ENCODE data around the gene SLC12A2. TPM values are rescaled to one million over a fixed set of nuclear protein-coding genes. Genes with fewer than 3 reads are reported as not detected.

The SLC12A2 gene
- total RNA-seq, 1 donor from 2014 or later, result 17.5 TPM

DNA sequence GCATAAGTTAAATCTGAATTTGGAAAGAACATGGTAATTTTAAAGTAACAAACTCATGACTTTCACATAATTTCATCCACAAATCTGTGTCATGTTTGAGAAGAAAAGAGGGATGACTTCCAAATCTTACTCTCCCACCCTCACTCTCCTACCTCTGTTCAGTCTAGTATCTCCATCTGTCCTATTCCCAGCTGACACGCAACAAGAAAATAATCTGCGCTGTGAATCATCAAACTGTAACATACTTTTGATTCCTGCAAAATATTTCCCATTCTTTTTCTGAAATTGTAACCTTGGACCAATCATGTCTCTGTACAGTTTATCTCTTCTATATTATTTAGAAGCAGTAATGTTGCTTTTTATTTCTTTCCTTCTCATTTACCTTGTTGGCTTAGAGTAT, 91.4 kb downstream of the SLC12A2 start:
- no peak overlapping the region for H3K4me3 ChIP-seq (ENCODE audit: low read depth, low read length)

DNA sequence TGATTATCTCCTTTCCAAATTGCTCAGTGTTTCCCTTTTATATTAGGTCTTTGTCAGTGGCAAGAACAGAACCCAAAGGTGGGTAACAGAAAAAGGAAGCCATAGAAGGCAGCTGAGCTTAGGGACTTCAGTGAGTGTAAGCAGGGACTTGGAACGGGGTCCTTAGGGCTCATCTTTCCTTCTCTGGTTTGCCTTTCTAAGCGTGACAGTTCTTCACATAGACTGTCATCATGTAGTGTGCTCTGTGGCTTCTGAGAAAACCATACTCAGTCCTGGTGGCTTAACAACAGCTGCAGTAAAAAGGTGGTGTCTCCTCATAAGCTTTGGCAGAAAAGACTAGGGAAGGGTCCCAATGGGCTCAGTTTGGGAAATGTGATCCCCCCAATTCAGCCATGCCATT, 108.8 kb downstream of the SLC12A2 start:
- TF ChIP-seq, protein P1, sequence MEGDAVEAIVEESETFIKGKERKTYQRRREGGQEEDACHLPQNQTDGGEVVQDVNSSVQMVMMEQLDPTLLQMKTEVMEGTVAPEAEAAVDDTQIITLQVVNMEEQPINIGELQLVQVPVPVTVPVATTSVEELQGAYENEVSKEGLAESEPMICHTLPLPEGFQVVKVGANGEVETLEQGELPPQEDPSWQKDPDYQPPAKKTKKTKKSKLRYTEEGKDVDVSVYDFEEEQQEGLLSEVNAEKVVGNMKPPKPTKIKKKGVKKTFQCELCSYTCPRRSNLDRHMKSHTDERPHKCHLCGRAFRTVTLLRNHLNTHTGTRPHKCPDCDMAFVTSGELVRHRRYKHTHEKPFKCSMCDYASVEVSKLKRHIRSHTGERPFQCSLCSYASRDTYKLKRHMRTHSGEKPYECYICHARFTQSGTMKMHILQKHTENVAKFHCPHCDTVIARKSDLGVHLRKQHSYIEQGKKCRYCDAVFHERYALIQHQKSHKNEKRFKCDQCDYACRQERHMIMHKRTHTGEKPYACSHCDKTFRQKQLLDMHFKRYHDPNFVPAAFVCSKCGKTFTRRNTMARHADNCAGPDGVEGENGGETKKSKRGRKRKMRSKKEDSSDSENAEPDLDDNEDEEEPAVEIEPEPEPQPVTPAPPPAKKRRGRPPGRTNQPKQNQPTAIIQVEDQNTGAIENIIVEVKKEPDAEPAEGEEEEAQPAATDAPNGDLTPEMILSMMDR (IDR thresholded peaks at IDR 0.05; ENCODE audit: insufficient read depth, low read length, poor library complexity, severe bottlenecking), result no peak
- H3K36me3 ChIP-seq (ENCODE audit: control insufficient read depth, insufficient read depth, low read length), result no peaks in the 10 kb centered on the region
- no peak for DNase-seq (ENCODE audit: low read depth)
- H3K27me3 ChIP-seq (ENCODE audit: control insufficient read depth, insufficient read depth, low read length), result no peaks in the 10 kb centered on the region
- H3K4me3 ChIP-seq (ENCODE audit: low read depth, low read length), result no peak overlapping the region

More for the DNA sequence above, 91.4 kb downstream of the SLC12A2 start:
- no peaks in the 10 kb centered on the region for H3K36me3 ChIP-seq (ENCODE audit: control insufficient read depth, insufficient read depth, low read length)
- TF ChIP-seq, protein P1 (IDR thresholded peaks at IDR 0.05; ENCODE audit: insufficient read depth, low read length, poor library complexity, severe bottlenecking), result no peak
- no peak for DNase-seq (ENCODE audit: low read depth)
- no peaks in the 10 kb centered on the region for H3K27me3 ChIP-seq (ENCODE audit: control insufficient read depth, insufficient read depth, low read length)

DNA sequence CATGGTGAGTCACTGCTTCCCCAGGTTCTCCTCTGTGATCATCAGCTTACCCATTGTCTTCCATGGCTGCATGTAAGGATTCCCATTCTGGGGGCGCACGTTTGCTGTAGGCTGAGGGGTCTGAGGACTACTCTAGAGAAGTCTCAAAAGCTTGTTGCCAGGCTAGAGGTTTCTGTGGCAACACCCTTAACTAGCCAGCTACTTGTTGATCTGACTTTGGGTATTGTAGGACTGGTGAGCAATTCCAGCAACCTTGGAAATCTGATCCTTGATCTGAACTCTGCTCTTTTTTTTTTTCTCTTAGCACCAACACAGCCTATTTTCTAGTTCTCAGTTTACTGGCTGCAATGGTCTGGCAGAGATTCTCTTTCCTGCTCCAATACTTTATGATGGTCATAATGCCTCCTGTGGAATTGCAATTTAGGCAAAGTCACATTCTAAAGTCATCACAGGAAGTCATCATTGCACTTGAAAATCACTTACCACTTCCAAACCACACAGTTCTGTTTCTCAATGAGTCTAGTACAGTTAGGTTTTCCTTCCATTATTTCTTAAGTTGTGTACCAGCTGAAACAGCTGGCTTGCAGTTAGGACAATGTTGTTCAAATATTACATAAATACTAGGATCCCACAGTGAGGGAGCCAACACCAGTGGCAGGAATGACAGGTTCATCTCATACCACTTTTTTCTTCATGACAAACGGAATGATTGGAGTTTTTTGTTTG, 110.3 kb downstream of the SLC12A2 start:
- no peak for DNase-seq (ENCODE audit: low read depth)
- no peak overlapping the region for H3K4me3 ChIP-seq (ENCODE audit: low read depth, low read length)
- TF ChIP-seq, protein P1 (IDR thresholded peaks at IDR 0.05; ENCODE audit: insufficient read depth, low read length, poor library complexity, severe bottlenecking), result no peak

DNA sequence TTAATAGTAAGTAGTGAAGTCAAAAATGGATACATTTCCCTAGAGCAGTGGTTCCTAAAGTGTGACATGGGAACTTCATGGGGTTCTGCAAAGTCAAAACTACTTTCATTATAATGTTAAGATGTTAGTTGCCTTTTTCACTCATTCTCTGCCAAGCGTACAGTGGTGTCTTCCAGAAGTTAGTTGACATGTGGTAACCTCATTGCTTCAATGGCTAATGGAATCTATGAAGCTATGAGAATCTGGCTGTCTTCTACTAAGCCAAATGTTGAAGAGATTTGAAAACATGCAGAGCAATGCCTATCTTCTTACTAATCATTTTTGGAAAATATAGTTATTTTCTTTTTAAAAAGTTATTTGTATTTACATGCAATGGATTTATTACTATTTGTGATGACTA, 111.8 kb downstream of the SLC12A2 start:
- DNase-seq (ENCODE audit: low read depth), result no peak
- H3K36me3 ChIP-seq (ENCODE audit: control insufficient read depth, insufficient read depth, low read length), result no peaks in the 10 kb centered on the region
- H3K4me3 ChIP-seq (ENCODE audit: low read depth, low read length), result no peak overlapping the region
- H3K27me3 ChIP-seq (ENCODE audit: control insufficient read depth, insufficient read depth, low read length), result no peaks in the 10 kb centered on the region
- TF ChIP-seq, protein P1 (IDR thresholded peaks at IDR 0.05; ENCODE audit: insufficient read depth, low read length, poor library complexity, severe bottlenecking), result no peak

More for the DNA sequence above, 110.3 kb downstream of the SLC12A2 start:
- H3K27me3 ChIP-seq (ENCODE audit: control insufficient read depth, insufficient read depth, low read length), result no peaks in the 10 kb centered on the region
- no peaks in the 10 kb centered on the region for H3K36me3 ChIP-seq (ENCODE audit: control insufficient read depth, insufficient read depth, low read length)

DNA sequence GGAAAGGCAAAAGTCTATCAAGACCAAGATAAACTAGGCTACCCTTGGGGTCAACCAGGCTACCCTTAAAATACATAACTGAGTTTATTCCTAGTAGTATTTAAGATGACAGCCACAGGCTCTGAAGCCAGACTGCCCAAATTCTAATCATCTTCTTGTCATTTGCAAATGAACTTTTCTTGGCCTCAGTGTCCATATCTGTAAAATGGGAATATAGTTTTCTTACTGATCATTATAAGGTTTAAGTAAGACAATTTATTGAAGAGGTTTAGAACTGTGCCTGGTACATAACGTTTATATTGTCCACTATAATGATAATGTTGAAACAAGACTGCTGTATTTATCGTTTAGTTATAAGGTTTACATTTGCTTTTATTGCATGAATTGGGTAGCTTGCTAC, 112.5 kb downstream of the SLC12A2 start:
- no peaks in the 10 kb centered on the region for H3K36me3 ChIP-seq (ENCODE audit: control insufficient read depth, insufficient read depth, low read length)
- TF ChIP-seq, protein P1 (IDR thresholded peaks at IDR 0.05; ENCODE audit: insufficient read depth, low read length, poor library complexity, severe bottlenecking), result no peak
- no peaks in the 10 kb centered on the region for H3K27me3 ChIP-seq (ENCODE audit: control insufficient read depth, insufficient read depth, low read length)
- no peak for DNase-seq (ENCODE audit: low read depth)
- no peak overlapping the region for H3K4me3 ChIP-seq (ENCODE audit: low read depth, low read length)

DNA sequence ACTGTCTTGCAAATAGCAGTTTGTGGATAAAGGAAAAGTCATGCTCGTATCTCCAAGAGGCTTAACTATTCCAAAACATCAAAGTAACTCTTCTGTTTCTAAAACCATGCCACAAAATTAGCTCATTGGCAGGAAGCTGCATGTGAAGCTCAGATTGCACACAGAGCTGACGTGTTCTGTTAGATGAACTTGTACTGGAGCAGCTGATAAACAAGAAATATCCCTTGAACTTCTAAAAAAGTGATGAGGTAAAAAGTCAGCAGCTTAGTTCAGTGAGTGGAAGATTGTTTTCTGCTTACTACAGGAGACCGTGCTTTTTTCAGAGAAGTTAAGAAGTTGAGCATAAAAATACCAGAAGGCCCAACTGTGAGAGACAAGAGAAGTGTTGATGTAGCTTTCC, 113.2 kb downstream of the SLC12A2 start:
- no peak overlapping the region for H3K4me3 ChIP-seq (ENCODE audit: low read depth, low read length)
- no peaks in the 10 kb centered on the region for H3K36me3 ChIP-seq (ENCODE audit: control insufficient read depth, insufficient read depth, low read length)
- TF ChIP-seq, protein P1 (IDR thresholded peaks at IDR 0.05; ENCODE audit: insufficient read depth, low read length, poor library complexity, severe bottlenecking), result no peak
- DNase-seq (ENCODE audit: low read depth), result no peak
- H3K27me3 ChIP-seq (ENCODE audit: control insufficient read depth, insufficient read depth, low read length), result no peaks in the 10 kb centered on the region
